ENCODE measurements around the gene GXYLT2. TPM values are rescaled to one million over a fixed set of nuclear protein-coding genes. Genes with fewer than 3 reads are reported as not detected.
"Not testable (repeated sequence)": the region's sequence is repeated elsewhere in the genome, so short reads cannot be mapped to it uniquely, and the experiment has no call there.

Gene GXYLT2
- polyA plus RNA-seq, 1 experiment: 42.5 TPM

GRCh38 chr3:72999951-73000350, 112.1 kb downstream of the GXYLT2 start:
- no peak for TF ChIP-seq CTCF (IDR thresholded peaks at IDR 0.05; ENCODE audit: low read depth, low read length)
- no peak for DNase-seq (ENCODE audit: low read depth, low spot score)
- Histone ChIP-seq H3K9me3 (ENCODE audit: control insufficient read depth, insufficient read depth, low read length) (no peaks in the 10 kb centered on the region; the same call in 1 of the 2 replicates), H3K27me3 (ENCODE audit: control insufficient read depth, insufficient read depth, low read length) (no peaks in the 10 kb centered on the region), H3K4me3 (ENCODE audit: low read depth, low read length) (peak overlapping the region; percentile 71), H3K27ac (ENCODE audit: low read depth, low read length) (no peak overlapping the region)
- CTCF ChIA-PET: interaction anchor here (0.7 to 1.9 kb wide), 7 partner anchors 13 to 1270 kb away, joined by 3 to 6 read pairs (median 3); no protein-coding TSS in a partner anchor
- POLR2A ChIA-PET: no interaction called here

- POLR2A ChIA-PET: interaction anchor here (0.7 kb wide), 1 partner anchor 621 kb away, joined by 6 read pairs; no protein-coding TSS in a partner anchor
- not testable (repeated sequence) for H3K27ac ChIP-seq (ENCODE audit: low read depth, low read length)
Measured at GRCh38 chr3:73003050-73003449, 115.2 kb downstream of the GXYLT2 start.

GRCh38 chr3:73004316-73004715, 116.5 kb downstream of the GXYLT2 start:
- Histone ChIP-seq H3K9me3 (ENCODE audit: control insufficient read depth, insufficient read depth, low read length) (no peaks in the 10 kb centered on the region), H3K4me3 (ENCODE audit: low read depth, low read length) (no peak overlapping the region), H3K27me3 (ENCODE audit: control insufficient read depth, insufficient read depth, low read length) (no peaks in the 10 kb centered on the region), H3K27ac (ENCODE audit: low read depth, low read length) (no peak overlapping the region)
- POLR2A ChIA-PET: no interaction called here
- no peak for TF ChIP-seq CTCF (IDR thresholded peaks at IDR 0.05; ENCODE audit: low read depth, low read length)
- CTCF ChIA-PET: no interaction called here
- no peak for DNase-seq (ENCODE audit: low read depth, low spot score)

More at GRCh38 chr3:73003050-73003449, 115.2 kb downstream of the GXYLT2 start:
- CTCF ChIA-PET; DNase-seq (ENCODE audit: low read depth, low spot score); H3K9me3 ChIP-seq (ENCODE audit: control insufficient read depth, insufficient read depth, low read length); H3K4me3 ChIP-seq (ENCODE audit: low read depth, low read length); H3K27me3 ChIP-seq (ENCODE audit: control insufficient read depth, insufficient read depth, low read length): not testable (repeated sequence)

- no peak overlapping the region for H3K4me3 ChIP-seq (ENCODE audit: low read depth, low read length)
- CTCF ChIA-PET: interaction anchor here (1.3 kb wide), 1 partner anchor 11 kb away, joined by 3 read pairs; no protein-coding TSS in a partner anchor
Measured at GRCh38 chr3:73007992-73008712, 120.3 kb downstream of the GXYLT2 start.

GRCh38 chr3:73009008-73009407, 121.2 kb downstream of the GXYLT2 start:
- Histone ChIP-seq H3K4me3 (ENCODE audit: low read depth, low read length) (no peak overlapping the region), H3K27ac (ENCODE audit: low read depth, low read length) (no peak overlapping the region), H3K27me3 (ENCODE audit: control insufficient read depth, insufficient read depth, low read length) (no peaks in the 10 kb centered on the region), H3K9me3 (ENCODE audit: control insufficient read depth, insufficient read depth, low read length) (no peaks in the 10 kb centered on the region)
- POLR2A ChIA-PET: no interaction called here
- no peak for TF ChIP-seq CTCF (IDR thresholded peaks at IDR 0.05; ENCODE audit: low read depth, low read length)
- DNase-seq (ENCODE audit: low read depth, low spot score): no peak
- CTCF ChIA-PET: interaction anchor here (1.3 to 1.8 kb wide), 2 partner anchors 12 to 47 kb away, joined by 3 to 5 read pairs; no protein-coding TSS in a partner anchor

More at GRCh38 chr3:73007992-73008712, 120.3 kb downstream of the GXYLT2 start:
- TF ChIP-seq CTCF (IDR thresholded peaks at IDR 0.05; ENCODE audit: low read depth, low read length): no peak
- H3K9me3 ChIP-seq (ENCODE audit: control insufficient read depth, insufficient read depth, low read length): no peaks in the 10 kb centered on the region
- DNase-seq (ENCODE audit: low read depth, low spot score): no peak
- no peak overlapping the region for H3K27ac ChIP-seq (ENCODE audit: low read depth, low read length)
- POLR2A ChIA-PET: no interaction called here
- H3K27me3 ChIP-seq (ENCODE audit: control insufficient read depth, insufficient read depth, low read length): no peaks in the 10 kb centered on the region

Measured in AG04450 (cell line).